OCI-LY3 (cell line): ENCODE measurements around the gene MFSD2A.

Experiments
- CTCF ChIP-seq: fragments of 200-600, 300-600 bp; sonication (generic); IDR thresholded peaks from 2 replicates; pipeline ENCODE4 v1.5.1; 2014; ENCODE audit warnings: antibody characterized with exemption, low read length, low read depth
- EZH2phosphoT487 ChIP-seq: fragments of 200-600 bp; shearing (Covaris generic); IDR thresholded peaks from 2 replicates; pipeline ENCODE4 v1.6.1; 2018; ENCODE audit warnings: antibody characterized with exemption, mixed run types, low read depth

- no peak for TF ChIP-seq EZH2phosphoT487
- TF ChIP-seq CTCF, result no peak
Measured at GRCh38 chr1:39995973-39996393, 41.0 kb downstream of the MFSD2A start.
